Brain microvascular endothelial cell (primary cell): ENCODE data around the gene ME2.
"Not testable (repeated sequence)": the region's sequence is repeated elsewhere in the genome, so short reads cannot be mapped to it uniquely, and the experiment has no call there.

Experiments used
- DNase-seq: peaks from one replicate; pipeline ENCODE4 v3.0.0-alpha.2; 2020
- H3K27ac ChIP-seq: fragments of 250-450 bp; sonication (Bioruptor Pico); 2 replicates; pipeline ENCODE4 v1.5.1; 2020; ENCODE audit warnings: mild to moderate bottlenecking, moderate library complexity
- H3K27me3 ChIP-seq: fragments of 250-450 bp; sonication (Bioruptor Pico); replicated peaks from 2 replicates; pipeline ENCODE4 v1.5.1; 2020; ENCODE audit warnings: mild to moderate bottlenecking
- H3K36me3 ChIP-seq: fragments of 250-450 bp; sonication (Bioruptor Pico); replicated peaks from 2 replicates; pipeline ENCODE4 v1.5.1; 2020; ENCODE audit warnings: mild to moderate bottlenecking
- H3K4me3 ChIP-seq: 2 replicates; pipeline ENCODE4 v1.5.1; 2011; ENCODE audit warnings: low read depth, mild to moderate bottlenecking, control low read depth, low read length, moderate library complexity
- in situ Hi-C: cut with HindIII; loops from 2 replicates; pipeline ENCODE4 v1.10.0; 2017; ENCODE audit warnings: low sequenced_read_pairs, low pct_ligation_motif_present
- TF ChIP-seq, protein P1 (sequence below): IDR thresholded peaks from 2 replicates; pipeline ENCODE4 v1.5.1; 2011; ENCODE audit warnings: low read depth, mild to moderate bottlenecking, moderate library complexity, low read length, control low read depth, inconsistent platforms; ENCODE audit errors: missing control alignments

The ME2 gene

GRCh38 chr18:50944245-50944932 lies 65.5 kb downstream of the ME2 start:
- Histone ChIP-seq H3K27me3 (no peaks in the 10 kb centered on the region), H3K4me3 (no peak overlapping the region), H3K27ac (no peak overlapping the region), H3K36me3 (no peaks in the 10 kb centered on the region)
- TF ChIP-seq, protein P1, sequence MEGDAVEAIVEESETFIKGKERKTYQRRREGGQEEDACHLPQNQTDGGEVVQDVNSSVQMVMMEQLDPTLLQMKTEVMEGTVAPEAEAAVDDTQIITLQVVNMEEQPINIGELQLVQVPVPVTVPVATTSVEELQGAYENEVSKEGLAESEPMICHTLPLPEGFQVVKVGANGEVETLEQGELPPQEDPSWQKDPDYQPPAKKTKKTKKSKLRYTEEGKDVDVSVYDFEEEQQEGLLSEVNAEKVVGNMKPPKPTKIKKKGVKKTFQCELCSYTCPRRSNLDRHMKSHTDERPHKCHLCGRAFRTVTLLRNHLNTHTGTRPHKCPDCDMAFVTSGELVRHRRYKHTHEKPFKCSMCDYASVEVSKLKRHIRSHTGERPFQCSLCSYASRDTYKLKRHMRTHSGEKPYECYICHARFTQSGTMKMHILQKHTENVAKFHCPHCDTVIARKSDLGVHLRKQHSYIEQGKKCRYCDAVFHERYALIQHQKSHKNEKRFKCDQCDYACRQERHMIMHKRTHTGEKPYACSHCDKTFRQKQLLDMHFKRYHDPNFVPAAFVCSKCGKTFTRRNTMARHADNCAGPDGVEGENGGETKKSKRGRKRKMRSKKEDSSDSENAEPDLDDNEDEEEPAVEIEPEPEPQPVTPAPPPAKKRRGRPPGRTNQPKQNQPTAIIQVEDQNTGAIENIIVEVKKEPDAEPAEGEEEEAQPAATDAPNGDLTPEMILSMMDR = no peak
- DNase-seq = no peak
- in situ Hi-C loops = no loop called here

GRCh38 chr18:50945918-50946317 lies 67.0 kb downstream of the ME2 start:
- H3K27ac ChIP-seq, DNase-seq, in situ Hi-C loops, H3K4me3 ChIP-seq, H3K36me3 ChIP-seq, H3K27me3 ChIP-seq: not testable (repeated sequence)

DNA sequence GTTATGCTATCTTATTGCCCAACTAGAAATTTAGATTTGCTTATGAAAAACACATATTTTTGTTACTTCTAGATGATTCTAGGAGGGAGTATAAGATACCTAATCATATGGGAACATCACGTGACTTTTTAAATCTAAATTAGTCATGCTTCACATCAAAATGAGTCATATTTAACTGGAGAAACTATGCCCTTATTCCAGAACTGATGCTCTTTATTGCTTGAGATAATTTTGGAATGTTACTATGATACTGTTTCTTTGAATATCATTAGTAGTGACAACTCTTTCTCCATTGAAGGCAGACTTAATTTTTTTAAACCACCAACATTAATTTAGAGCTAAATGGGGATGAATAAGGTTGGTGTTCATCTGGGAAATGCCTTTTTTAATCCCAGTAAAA lies 69.0 kb downstream of the ME2 start:
- no peak overlapping the region for H3K4me3 ChIP-seq
- no peaks in the 10 kb centered on the region for H3K36me3 ChIP-seq
- DNase-seq = no peak
- no peaks in the 10 kb centered on the region for H3K27me3 ChIP-seq
- in situ Hi-C loops = no loop called here
- TF ChIP-seq, protein P1 = no peak
- no peak overlapping the region for H3K27ac ChIP-seq

DNA sequence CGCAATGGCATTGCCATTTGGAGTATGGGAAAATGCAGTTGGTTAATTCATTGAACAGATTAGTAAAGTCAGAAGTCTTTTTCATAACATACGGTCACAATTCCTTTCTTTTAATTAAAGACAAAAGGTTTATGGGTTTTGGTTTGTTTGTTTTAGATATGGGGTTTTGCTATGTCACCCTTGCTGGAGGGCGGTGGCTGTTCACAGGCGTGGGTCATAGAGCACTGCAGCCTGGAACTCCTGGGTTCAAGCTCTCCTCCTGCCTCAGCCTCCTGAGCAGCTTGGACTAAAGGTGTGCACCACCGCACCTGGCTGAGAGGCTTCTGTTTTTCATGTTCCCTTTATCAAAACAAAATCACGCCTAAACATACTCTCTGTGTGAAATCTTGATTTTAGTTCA lies 70.3 kb downstream of the ME2 start:
- TF ChIP-seq, protein P1 = no peak
- Histone ChIP-seq H3K27ac (no peak overlapping the region), H3K36me3 (no peaks in the 10 kb centered on the region), H3K27me3 (no peaks in the 10 kb centered on the region), H3K4me3 (no peak overlapping the region)
- in situ Hi-C loops = no loop called here
- DNase-seq = no peak

GRCh38 chr18:50950626-50951025 lies 71.7 kb downstream of the ME2 start:
- DNase-seq = no peak
- TF ChIP-seq, protein P1 = no peak
- no peaks in the 10 kb centered on the region for H3K27me3 ChIP-seq
- no peaks in the 10 kb centered on the region for H3K36me3 ChIP-seq
- in situ Hi-C loops = no loop called here
- no peak overlapping the region for H3K4me3 ChIP-seq
- H3K27ac ChIP-seq = no peak overlapping the region

DNA sequence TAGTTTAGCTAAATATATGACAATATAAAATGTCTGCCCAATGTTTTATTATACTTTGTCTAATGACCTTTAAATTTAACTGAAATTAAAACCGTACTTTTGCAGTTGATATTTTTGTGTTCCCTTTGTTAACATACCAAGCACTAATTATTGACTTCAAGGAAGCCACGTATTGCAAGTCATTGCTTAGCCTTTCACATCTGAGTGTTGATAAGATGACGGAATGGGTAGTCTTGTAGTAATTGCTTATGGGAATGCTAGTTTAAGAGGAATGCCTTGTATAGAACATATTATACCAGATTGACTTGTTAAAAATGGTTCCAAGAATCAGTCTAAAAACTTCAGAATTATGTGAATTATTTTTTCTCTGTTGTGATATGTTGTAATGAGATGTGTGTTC lies 74.9 kb downstream of the ME2 start:
- in situ Hi-C loops = no loop called here

More for the DNA sequence above, 74.9 kb downstream of the ME2 start:
- Histone ChIP-seq H3K27ac (no peak overlapping the region), H3K36me3 (no peaks in the 10 kb centered on the region), H3K4me3 (no peak overlapping the region), H3K27me3 (no peaks in the 10 kb centered on the region)
- DNase-seq = no peak
- TF ChIP-seq, protein P1 = no peak
